ENCODE measurements around the gene RYR2. TPM values are rescaled to one million over a fixed set of nuclear protein-coding genes. Genes with fewer than 3 reads are reported as not detected.

RYR2 gene
- polyA plus RNA-seq, 1 of the 3 experiments (the other 2 are of a cell fraction): under 0.01 TPM

DNA sequence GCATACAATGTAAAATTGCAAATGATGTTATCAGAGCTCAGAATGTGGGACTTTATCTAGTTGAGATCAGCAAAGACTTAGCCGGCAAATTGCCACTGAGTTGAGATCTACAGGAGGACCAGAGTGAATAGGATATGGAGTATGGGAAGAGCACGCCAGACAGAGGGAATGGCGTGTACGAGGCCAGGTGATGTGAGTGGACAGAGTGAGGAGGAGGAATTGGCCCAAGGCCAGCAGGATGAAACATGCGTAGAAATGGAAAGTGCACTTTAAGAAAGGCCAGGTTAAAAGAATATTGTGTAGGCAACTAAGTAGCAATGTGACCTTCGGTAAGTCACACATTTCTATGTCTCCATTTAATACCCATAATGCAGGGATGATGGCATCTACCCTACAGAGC, 637.7 kb downstream of the RYR2 start:
- POLR2A ChIA-PET: no interaction called here
- CTCF ChIA-PET: interaction anchor here (1.2 kb wide), 1 partner anchor 9 kb away, joined by 3 read pairs; no protein-coding TSS in a partner anchor
- Histone ChIP-seq H3K4me3 (ENCODE audit: low read depth in 2 of 2, low read length in 1 of 2) (no peak overlapping the region), H3K9me2 (no peaks in the 10 kb centered on the region), H3K79me2 (ENCODE audit: insufficient read depth) (no peaks in the 10 kb centered on the region), H3F3A (replicated peaks; ENCODE audit: insufficient read depth) (no peaks in the 10 kb centered on the region), H3K9ac (no peak overlapping the region), H3K27me3 (ENCODE audit: insufficient read depth) (no peaks in the 10 kb centered on the region), H3K4me1 (ENCODE audit: control insufficient read depth in 1 of 2, insufficient read depth in 2 of 2, low read depth in 1 of 2, low read length in 1 of 2) (no peaks in the 10 kb centered on the region; a peak in 1 of 4 replicates), H3K4me2 (no peak overlapping the region), H3K9me3 (no peaks in the 10 kb centered on the region), H3K36me3 (replicated peaks in 1 of 2; ENCODE audit: control insufficient read depth in 1 of 2, insufficient read depth in 2 of 2, low read length in 1 of 2) (no peaks in the 10 kb centered on the region), H4K20me1 (ENCODE audit: insufficient read depth) (no peaks in the 10 kb centered on the region), H3K27ac (ENCODE audit: low read depth in 2 of 2, low read length in 1 of 2) (no peak overlapping the region), H2AFZ (ENCODE audit: low read depth) (no peak overlapping the region)
- 71% methylated on average over 6 of the region's 6 CpGs for WGBS (ENCODE audit: low lambda C conversion rate)
- TF ChIP-seq NFIC (IDR thresholded peaks at IDR 0.05; ENCODE audit: borderline replicate concordance): no peak
- no peak for TF ChIP-seq SMC3 (IDR thresholded peaks at IDR 0.05; ENCODE audit: low read depth, low read length)
- no peak for TF ChIP-seq RFX5 (IDR thresholded peaks at IDR 0.05; ENCODE audit: low read length)
- TF ChIP-seq, protein P1, sequence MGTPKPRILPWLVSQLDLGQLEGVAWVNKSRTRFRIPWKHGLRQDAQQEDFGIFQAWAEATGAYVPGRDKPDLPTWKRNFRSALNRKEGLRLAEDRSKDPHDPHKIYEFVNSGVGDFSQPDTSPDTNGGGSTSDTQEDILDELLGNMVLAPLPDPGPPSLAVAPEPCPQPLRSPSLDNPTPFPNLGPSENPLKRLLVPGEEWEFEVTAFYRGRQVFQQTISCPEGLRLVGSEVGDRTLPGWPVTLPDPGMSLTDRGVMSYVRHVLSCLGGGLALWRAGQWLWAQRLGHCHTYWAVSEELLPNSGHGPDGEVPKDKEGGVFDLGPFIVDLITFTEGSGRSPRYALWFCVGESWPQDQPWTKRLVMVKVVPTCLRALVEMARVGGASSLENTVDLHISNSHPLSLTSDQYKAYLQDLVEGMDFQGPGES (IDR thresholded peaks at IDR 0.05; ENCODE audit: low read depth, low read length): no peak
- TF ChIP-seq TAF1 (IDR thresholded peaks at IDR 0.05; ENCODE audit: borderline replicate concordance, low read depth, low read length): no peak
- no peak for TF ChIP-seq TEAD4 (IDR thresholded peaks at IDR 0.05; ENCODE audit: borderline replicate concordance, insufficient read depth)
- no peak for TF ChIP-seq POLR2AphosphoS5 (IDR thresholded peaks at IDR 0.05; ENCODE audit: low read depth, low read length)
- TF ChIP-seq JUND (IDR thresholded peaks at IDR 0.05): no peak
- TF ChIP-seq, protein P2, sequence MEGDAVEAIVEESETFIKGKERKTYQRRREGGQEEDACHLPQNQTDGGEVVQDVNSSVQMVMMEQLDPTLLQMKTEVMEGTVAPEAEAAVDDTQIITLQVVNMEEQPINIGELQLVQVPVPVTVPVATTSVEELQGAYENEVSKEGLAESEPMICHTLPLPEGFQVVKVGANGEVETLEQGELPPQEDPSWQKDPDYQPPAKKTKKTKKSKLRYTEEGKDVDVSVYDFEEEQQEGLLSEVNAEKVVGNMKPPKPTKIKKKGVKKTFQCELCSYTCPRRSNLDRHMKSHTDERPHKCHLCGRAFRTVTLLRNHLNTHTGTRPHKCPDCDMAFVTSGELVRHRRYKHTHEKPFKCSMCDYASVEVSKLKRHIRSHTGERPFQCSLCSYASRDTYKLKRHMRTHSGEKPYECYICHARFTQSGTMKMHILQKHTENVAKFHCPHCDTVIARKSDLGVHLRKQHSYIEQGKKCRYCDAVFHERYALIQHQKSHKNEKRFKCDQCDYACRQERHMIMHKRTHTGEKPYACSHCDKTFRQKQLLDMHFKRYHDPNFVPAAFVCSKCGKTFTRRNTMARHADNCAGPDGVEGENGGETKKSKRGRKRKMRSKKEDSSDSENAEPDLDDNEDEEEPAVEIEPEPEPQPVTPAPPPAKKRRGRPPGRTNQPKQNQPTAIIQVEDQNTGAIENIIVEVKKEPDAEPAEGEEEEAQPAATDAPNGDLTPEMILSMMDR (IDR thresholded peaks at IDR 0.05): no peak
- DNase-seq: no peak

DNA sequence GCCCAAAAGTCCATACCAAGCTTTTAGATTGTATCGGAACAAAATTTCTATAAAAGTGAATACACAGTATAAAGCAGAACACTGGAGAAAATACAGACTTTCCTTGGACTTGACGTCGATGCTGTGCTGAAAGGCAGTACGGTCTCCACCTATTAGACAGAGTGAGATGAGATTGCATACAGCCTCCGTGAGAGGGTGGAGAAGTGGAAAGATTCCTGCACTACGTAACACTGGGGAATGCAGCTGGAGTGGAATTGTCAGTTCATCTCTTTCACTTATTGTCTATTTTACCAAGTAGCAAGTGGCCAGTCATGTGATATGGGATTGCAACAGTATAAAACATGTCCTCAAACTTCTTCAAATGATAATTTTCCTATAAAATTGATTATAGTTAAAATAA, 639.2 kb downstream of the RYR2 start:
- Histone ChIP-seq H3K9me3 (no peaks in the 10 kb centered on the region), H3K9me2 (no peaks in the 10 kb centered on the region), H4K20me1 (ENCODE audit: insufficient read depth) (no peaks in the 10 kb centered on the region), H3K4me2 (no peak overlapping the region), H3F3A (replicated peaks; ENCODE audit: insufficient read depth) (no peaks in the 10 kb centered on the region), H3K9ac (no peak overlapping the region), H3K27me3 (ENCODE audit: insufficient read depth) (no peaks in the 10 kb centered on the region), H3K27ac (ENCODE audit: low read depth in 2 of 2, low read length in 1 of 2) (no peak overlapping the region), H3K36me3 (replicated peaks in 1 of 2; ENCODE audit: control insufficient read depth in 1 of 2, insufficient read depth in 2 of 2, low read length in 1 of 2) (no peaks in the 10 kb centered on the region), H2AFZ (ENCODE audit: low read depth) (no peak overlapping the region), H3K79me2 (ENCODE audit: insufficient read depth) (no peaks in the 10 kb centered on the region), H3K4me1 (ENCODE audit: control insufficient read depth in 1 of 2, insufficient read depth in 2 of 2, low read depth in 1 of 2, low read length in 1 of 2) (no peaks in the 10 kb centered on the region; a peak in 1 of 4 replicates), H3K4me3 (ENCODE audit: low read depth in 2 of 2, low read length in 1 of 2) (no peak overlapping the region)
- 60% methylated on average over 6 of the region's 6 CpGs for whole genome bisulfite sequencing (ENCODE audit: low lambda C conversion rate)
- ChIA-PET CTCF (interaction anchor here (1.4 to 2.6 kb wide), 2 partner anchors 10 to 119 kb away, joined by 3 to 15 read pairs; no protein-coding TSS in a partner anchor), POLR2A (no interaction called here)
- TF ChIP-seq TAF1 (IDR thresholded peaks at IDR 0.05; ENCODE audit: borderline replicate concordance, low read depth, low read length): no peak
- TF ChIP-seq, protein P3, sequence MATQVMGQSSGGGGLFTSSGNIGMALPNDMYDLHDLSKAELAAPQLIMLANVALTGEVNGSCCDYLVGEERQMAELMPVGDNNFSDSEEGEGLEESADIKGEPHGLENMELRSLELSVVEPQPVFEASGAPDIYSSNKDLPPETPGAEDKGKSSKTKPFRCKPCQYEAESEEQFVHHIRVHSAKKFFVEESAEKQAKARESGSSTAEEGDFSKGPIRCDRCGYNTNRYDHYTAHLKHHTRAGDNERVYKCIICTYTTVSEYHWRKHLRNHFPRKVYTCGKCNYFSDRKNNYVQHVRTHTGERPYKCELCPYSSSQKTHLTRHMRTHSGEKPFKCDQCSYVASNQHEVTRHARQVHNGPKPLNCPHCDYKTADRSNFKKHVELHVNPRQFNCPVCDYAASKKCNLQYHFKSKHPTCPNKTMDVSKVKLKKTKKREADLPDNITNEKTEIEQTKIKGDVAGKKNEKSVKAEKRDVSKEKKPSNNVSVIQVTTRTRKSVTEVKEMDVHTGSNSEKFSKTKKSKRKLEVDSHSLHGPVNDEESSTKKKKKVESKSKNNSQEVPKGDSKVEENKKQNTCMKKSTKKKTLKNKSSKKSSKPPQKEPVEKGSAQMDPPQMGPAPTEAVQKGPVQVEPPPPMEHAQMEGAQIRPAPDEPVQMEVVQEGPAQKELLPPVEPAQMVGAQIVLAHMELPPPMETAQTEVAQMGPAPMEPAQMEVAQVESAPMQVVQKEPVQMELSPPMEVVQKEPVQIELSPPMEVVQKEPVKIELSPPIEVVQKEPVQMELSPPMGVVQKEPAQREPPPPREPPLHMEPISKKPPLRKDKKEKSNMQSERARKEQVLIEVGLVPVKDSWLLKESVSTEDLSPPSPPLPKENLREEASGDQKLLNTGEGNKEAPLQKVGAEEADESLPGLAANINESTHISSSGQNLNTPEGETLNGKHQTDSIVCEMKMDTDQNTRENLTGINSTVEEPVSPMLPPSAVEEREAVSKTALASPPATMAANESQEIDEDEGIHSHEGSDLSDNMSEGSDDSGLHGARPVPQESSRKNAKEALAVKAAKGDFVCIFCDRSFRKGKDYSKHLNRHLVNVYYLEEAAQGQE (IDR thresholded peaks at IDR 0.05; ENCODE audit: low read depth, low read length): no peak
- TF ChIP-seq ELF1 (IDR thresholded peaks at IDR 0.05): no peak
- TF ChIP-seq EP300 (IDR thresholded peaks at IDR 0.05; ENCODE audit: borderline replicate concordance in 1 of 2, low read depth in 1 of 2, low read length in 1 of 2): no peak
- TF ChIP-seq MEF2A (IDR thresholded peaks at IDR 0.05; ENCODE audit: borderline replicate concordance, low read depth): no peak
- TF ChIP-seq, protein P4, sequence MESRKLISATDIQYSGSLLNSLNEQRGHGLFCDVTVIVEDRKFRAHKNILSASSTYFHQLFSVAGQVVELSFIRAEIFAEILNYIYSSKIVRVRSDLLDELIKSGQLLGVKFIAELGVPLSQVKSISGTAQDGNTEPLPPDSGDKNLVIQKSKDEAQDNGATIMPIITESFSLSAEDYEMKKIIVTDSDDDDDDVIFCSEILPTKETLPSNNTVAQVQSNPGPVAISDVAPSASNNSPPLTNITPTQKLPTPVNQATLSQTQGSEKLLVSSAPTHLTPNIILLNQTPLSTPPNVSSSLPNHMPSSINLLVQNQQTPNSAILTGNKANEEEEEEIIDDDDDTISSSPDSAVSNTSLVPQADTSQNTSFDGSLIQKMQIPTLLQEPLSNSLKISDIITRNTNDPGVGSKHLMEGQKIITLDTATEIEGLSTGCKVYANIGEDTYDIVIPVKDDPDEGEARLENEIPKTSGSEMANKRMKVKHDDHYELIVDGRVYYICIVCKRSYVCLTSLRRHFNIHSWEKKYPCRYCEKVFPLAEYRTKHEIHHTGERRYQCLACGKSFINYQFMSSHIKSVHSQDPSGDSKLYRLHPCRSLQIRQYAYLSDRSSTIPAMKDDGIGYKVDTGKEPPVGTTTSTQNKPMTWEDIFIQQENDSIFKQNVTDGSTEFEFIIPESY (IDR thresholded peaks at IDR 0.05; ENCODE audit: borderline replicate concordance, low read depth): no peak
- TF ChIP-seq CHD2 (IDR thresholded peaks at IDR 0.05; ENCODE audit: low read length, partially characterized antibody): no peak
- no peak for TF ChIP-seq EZH2phosphoT487 (IDR thresholded peaks at IDR 0.05; ENCODE audit: borderline replicate concordance, low read depth)
- no peak for TF ChIP-seq SMC3 (IDR thresholded peaks at IDR 0.05; ENCODE audit: low read depth, low read length)
- no peak for TF ChIP-seq FOSL2 (IDR thresholded peaks at IDR 0.05; ENCODE audit: borderline replicate concordance, low read depth)
- DNase-seq: no peak

Data from SK-N-SH (cell line).